Mucosa of descending colon (tissue), 3 donors: ENCODE data around the gene MMP3. TPM values are rescaled to one million over a fixed set of nuclear protein-coding genes. Genes with fewer than 3 reads are reported as not detected.

Source experiments
- ATAC-seq: fragments of 200-7000 bp; cut with Tn5 transposase; one replicate; pipeline ENCODE4 v1.9.1; 2020; ENCODE audit warnings: mild to moderate bottlenecking, moderate library complexity
- DNase-seq, 3 donors: peaks; one replicate each; pipeline ENCODE4 v3.0.0-alpha.2; 2020
- H3K36me3 ChIP-seq: fragments of 200-600 bp; one replicate; pipeline ENCODE4 v1.8.0; 2021; ENCODE audit warnings: low read depth, mild to moderate bottlenecking
- H3K4me1 ChIP-seq: fragments of 200-600 bp; one replicate; pipeline ENCODE4 v1.8.0; 2021; ENCODE audit warnings: low read depth, mild to moderate bottlenecking
- H3K4me3 ChIP-seq: fragments of 200-600 bp; one replicate; pipeline ENCODE4 v1.8.0; 2021; ENCODE audit warnings: mild to moderate bottlenecking
- H3K9me3 ChIP-seq: fragments of 200-600 bp; one replicate; pipeline ENCODE4 v1.8.0; 2021; ENCODE audit warnings: mild to moderate bottlenecking
- intact Hi-C, 2 donors: fragments of 100-400 bp; cut with DNase I in 1 of 2; cut with micrococcal nuclease in 1 of 2; formaldehyde crosslinking; loops; one replicate each; pipeline versions ENCODE4 v1.11.0 to v1.11.1; 2022; cut with DNase I, micrococcal nuclease
- total RNA-seq, 3 donors: library from RNA; stranded (reverse); fragmentation: NEBNext Ultra II Directional in 2 of 3; extraction: Animal tissue kit (Norgen Biotek cat#: 25700) in 2 of 3; gene quantifications; one replicate each; pipeline versions ENCODE4 v1.2.1 to v1.2.4, GENCODE V29; 2021 to 2023
- TF ChIP-seq, protein P1 (sequence below): fragments of 200-600 bp; IDR thresholded peaks from one replicate; pipeline ENCODE4 v1.8.0; 2022; ENCODE audit warnings: antibody characterized with exemption, mild to moderate bottlenecking
- donor health status: DM: no; HTN: no; CAD: no; lungs with moderate emphysema.
- donor health status: DM: no; HTN: no; CAD: no.
- donor health status: DM: no; HTN: yes; CAD: no.

MMP3 gene
- total RNA-seq, 3 donors from 2014 or later = 0.47 to 1.3 TPM; not detected in 1

DNA sequence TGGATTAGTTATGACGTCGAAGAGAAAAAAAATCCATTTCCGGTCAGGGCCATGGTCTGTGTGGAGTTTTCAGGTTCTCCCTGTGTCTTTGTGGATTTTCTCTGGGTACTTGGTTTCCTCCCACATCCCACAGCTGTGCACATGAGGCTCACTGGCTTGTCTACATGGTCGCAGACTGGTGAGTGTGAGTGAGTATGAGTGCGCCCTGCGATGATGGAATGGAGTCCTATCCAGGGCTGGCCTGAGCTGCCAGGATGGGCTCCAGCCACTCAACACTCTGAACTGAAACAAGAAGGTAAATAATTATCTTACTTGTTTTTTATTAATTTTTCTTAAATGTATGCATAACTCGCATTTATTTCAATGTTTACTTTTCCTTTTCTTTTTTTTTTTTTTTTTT, 10.8 kb downstream of the MMP3 start:
- intact Hi-C loops = no loop called here
- no peaks in the 10 kb centered on the region for H3K4me1 ChIP-seq

DNA sequence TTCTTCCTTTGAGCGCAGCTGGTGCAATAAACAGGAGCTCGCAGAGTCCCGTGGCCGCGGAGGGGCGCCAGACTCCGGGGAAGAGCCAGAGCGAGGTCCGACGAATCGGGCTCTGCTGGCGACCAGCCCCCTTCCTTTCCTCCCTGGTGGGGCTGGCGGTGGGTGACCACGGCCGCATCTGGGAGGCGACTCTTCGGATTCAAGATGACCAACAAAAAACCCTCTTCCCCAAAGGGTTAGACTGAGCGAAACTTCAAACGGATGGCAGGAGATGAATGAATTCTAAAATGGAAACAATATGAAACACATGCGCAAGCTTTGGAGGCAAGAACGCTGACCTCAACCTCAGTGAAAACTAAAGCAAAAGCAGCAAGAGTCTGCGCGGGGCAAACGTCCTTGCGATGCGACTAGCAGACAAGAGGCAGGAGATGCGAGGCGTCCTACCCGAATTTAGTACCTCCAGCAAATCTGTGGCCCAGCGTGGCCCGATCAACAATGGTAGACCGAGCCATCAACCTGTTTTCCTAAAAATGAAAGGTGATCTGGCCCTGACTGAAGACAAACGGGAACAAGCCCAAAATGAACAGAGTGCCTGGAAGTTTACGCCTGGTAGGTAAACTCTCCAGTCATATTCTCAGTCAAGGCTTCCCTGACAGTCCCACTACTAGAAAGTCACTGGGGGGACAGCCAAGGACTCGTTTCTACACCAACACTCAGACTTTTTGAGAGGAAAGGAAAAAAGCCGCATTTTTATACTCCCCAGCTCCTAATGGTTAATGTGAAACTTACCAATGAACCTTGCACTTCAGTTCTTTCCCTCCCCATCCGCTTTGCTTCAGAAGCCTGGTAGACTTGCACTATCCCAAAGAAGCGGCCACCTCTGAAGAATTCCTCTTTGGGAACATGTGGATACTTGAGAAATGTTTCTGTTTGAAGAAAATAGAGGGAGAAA, 11.6 kb downstream of the MMP3 start:
- no peaks in the 10 kb centered on the region for H3K9me3 ChIP-seq
- peak; percentile 63 to 69 (median 64) for DNase-seq
- ATAC-seq = peak; percentile 80
- TF ChIP-seq, protein P1, sequence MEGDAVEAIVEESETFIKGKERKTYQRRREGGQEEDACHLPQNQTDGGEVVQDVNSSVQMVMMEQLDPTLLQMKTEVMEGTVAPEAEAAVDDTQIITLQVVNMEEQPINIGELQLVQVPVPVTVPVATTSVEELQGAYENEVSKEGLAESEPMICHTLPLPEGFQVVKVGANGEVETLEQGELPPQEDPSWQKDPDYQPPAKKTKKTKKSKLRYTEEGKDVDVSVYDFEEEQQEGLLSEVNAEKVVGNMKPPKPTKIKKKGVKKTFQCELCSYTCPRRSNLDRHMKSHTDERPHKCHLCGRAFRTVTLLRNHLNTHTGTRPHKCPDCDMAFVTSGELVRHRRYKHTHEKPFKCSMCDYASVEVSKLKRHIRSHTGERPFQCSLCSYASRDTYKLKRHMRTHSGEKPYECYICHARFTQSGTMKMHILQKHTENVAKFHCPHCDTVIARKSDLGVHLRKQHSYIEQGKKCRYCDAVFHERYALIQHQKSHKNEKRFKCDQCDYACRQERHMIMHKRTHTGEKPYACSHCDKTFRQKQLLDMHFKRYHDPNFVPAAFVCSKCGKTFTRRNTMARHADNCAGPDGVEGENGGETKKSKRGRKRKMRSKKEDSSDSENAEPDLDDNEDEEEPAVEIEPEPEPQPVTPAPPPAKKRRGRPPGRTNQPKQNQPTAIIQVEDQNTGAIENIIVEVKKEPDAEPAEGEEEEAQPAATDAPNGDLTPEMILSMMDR = no peak
- H3K36me3 ChIP-seq = no peaks in the 10 kb centered on the region
- H3K4me3 ChIP-seq = no peak overlapping the region
- intact Hi-C loops = no loop called here
- H3K4me1 ChIP-seq = no peaks in the 10 kb centered on the region

More for the DNA sequence above, 10.8 kb downstream of the MMP3 start:
- no peaks in the 10 kb centered on the region for H3K36me3 ChIP-seq
- H3K4me3 ChIP-seq = no peak overlapping the region
- TF ChIP-seq, protein P1 = no peak
- ATAC-seq = no peak
- H3K9me3 ChIP-seq = no peaks in the 10 kb centered on the region
- DNase-seq = no peak

DNA sequence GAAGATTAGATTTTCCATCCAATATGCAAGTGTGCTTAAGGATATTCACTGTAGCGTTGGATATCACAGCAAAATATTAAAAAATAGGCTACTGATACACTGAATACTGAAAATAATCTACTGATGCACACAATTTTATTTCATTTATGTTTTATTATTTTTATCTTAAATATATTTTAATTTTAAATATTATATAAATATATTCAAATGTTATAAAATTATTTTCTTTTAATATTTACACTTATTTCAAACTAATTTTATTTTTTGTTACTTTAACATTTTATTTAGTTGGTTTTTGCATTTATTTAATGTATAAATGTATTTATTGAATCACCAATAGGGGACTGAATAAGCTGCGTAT, 12.3 kb downstream of the MMP3 start:
- H3K36me3 ChIP-seq = no peaks in the 10 kb centered on the region
- TF ChIP-seq, protein P1 = no peak
- no peak for DNase-seq
- intact Hi-C loops = no loop called here
- H3K4me1 ChIP-seq = no peaks in the 10 kb centered on the region
- no peaks in the 10 kb centered on the region for H3K9me3 ChIP-seq
- no peak overlapping the region for H3K4me3 ChIP-seq
- no peak for ATAC-seq

DNA sequence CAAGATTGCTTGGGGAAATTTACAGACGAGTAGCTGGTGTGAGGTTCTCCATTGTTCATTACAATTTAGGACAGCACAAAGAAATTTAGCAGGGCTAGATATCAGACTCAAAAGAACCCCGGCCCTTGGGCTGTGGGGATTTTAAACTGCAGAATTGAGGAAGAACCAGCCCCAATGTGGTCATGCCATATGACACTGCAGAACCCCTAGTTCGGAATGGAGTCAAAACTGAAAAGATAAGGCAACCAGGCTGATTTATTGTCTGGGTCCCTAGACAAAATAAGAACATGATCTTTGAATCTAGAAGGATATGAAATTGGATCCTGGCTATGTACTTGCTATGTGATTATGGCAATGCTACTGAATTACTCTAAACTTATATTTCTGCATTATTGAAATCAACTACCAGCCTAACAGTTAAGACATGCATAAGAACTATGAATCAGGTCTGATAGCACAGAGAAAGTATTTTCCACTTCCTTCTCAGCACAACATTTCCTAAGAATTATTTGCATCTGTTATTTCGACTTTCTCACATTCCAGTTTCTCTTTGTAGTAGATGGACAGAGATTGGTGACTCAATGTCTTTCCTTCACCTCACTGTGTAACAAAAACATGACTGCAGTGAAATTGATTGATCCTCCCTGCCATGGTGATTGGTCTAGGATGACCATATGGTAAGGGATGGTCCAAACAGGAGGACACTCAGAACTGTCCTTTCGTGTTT, 13.2 kb downstream of the MMP3 start:
- DNase-seq (no peak), ATAC-seq (no peak)
- Histone ChIP-seq H3K4me3 (no peak overlapping the region), H3K36me3 (no peaks in the 10 kb centered on the region), H3K9me3 (no peaks in the 10 kb centered on the region), H3K4me1 (no peaks in the 10 kb centered on the region)
- intact Hi-C loops = no loop called here
- TF ChIP-seq, protein P1 = no peak

DNA sequence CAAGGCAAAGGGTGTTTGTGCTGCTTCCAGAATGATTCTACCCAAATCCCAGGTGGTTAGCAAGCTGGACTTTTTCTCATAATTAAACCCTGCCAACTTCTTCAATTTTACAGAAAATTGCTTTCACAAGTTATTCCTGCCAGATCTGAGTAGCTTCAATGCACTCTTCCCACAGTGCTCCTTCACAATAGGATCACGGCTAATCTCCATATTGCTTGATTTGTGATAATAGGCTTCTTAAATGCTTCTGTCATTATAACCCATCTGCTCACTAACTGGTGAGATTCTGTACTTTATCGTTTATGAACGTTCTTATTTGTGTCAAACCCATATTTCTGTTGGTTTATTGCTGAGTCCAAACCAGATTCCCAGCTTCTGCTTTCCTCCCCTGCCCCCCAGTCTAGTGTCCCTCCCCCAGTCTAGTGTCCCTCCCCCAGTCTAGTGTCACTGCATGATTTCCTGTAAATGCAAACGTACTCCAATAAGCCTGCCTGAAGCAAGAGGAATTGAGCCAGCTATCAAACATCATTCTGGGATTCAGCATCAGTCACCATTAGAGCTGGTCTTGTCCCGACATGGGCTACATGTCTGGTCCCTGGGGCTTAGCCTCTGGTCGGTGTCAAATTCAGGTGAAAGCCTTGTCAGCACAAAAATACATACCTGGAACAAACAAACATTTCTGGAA, 14.0 kb downstream of the MMP3 start:
- no peaks in the 10 kb centered on the region for H3K9me3 ChIP-seq
- H3K4me1 ChIP-seq = no peaks in the 10 kb centered on the region
- DNase-seq (no peak), ATAC-seq (no peak)
- no peaks in the 10 kb centered on the region for H3K36me3 ChIP-seq
- TF ChIP-seq, protein P1 = no peak
- no peak overlapping the region for H3K4me3 ChIP-seq
- intact Hi-C loops = no loop called here
